GM12878 (cell line): ENCODE results near the gene CPLANE2. TPM values are rescaled to one million over a fixed set of nuclear protein-coding genes. Genes with fewer than 3 reads are reported as not detected.
A peak's percentile ranks its signal among the peaks of the same experiment; 100 is the strongest.

Experiments used
- ATAC-seq: fragments of 200-7000 bp; cut with Tn5 transposase; 3 replicates; pipeline ENCODE4 v1.9.1; 2020; ENCODE audit warnings: mild to moderate bottlenecking, moderate library complexity
- BruUV-seq: library from RNA; stranded (reverse); fragments of 400-500 nt; replicated peaks from 2 replicates; lab custom pipeline; 2021; lab: Mats Ljungman, UMichigan
- CTCF ChIA-PET: fragments of 300-600 bp; sonication (Branson Sonifier 250); formaldehyde crosslinking; extraction: SDS; loops from one replicate; lab custom pipeline; 2021; ENCODE audit warnings: inconsistent platforms; lab: Yijun Ruan, JAX
- POLR2A ChIA-PET: fragments of 350-600 bp; formaldehyde crosslinking; extraction: SDS; loops from one replicate; lab custom pipeline; 2021; ENCODE audit warnings: inconsistent platforms; lab: Charles Lee
- RAD21 ChIA-PET: fragments of 300-600 bp; sonication (Branson Sonifier 250); formaldehyde crosslinking; loops from one replicate; lab custom pipeline; 2023; ENCODE audit warnings: antibody characterized with exemption; ENCODE audit not compliant: unreplicated experiment; lab: Charles Lee
- SMC1A ChIA-PET: fragments of 300-600 bp; sonication (Branson Sonifier 250); formaldehyde crosslinking; loops from one replicate; lab custom pipeline; 2023; ENCODE audit not compliant: unreplicated experiment, uncharacterized antibody; lab: Charles Lee
- DNase-seq: peaks from one replicate; pipeline ENCODE4 v3.0.0-alpha.2; 2011; ENCODE audit warnings: low read depth, low spot score
- FAIRE-seq: peaks from 3 replicates; lab custom pipeline; 2011; peaks lifted over from hg19 to GRCh38; lab: Jason Lieb, UNC
- H2AFZ ChIP-seq: 2 replicates; pipeline ENCODE4 v1.6.0; 2011; ENCODE audit warnings: low read depth, low read length, control low read depth; ENCODE audit not compliant: control insufficient read depth
- H3K27ac ChIP-seq: 2 replicates; pipeline ENCODE4 v1.5.1; 2011; ENCODE audit warnings: control low read depth; ENCODE audit not compliant: control insufficient read depth, insufficient read depth
- H3K27me3 ChIP-seq, 2 experiments: replicated peaks in 1 of 2; 2 replicates each; pipeline versions ENCODE4 v1.6.0 to v1.6.1; 2011; ENCODE audit warnings: low read length in 1 of 2; ENCODE audit not compliant: control insufficient read depth in 2 of 2, insufficient read depth in 2 of 2
- H3K36me3 ChIP-seq, 2 experiments: 2 replicates each; pipeline ENCODE4 v1.5.1; 2011; ENCODE audit warnings: low read length in 1 of 2; ENCODE audit not compliant: control insufficient read depth in 2 of 2, insufficient read depth in 2 of 2
- H3K4me1 ChIP-seq: 2 replicates; pipeline ENCODE4 v1.6.1; 2011; ENCODE audit warnings: mild to moderate bottlenecking, low read length, moderate library complexity, mixed read lengths; ENCODE audit not compliant: control insufficient read depth, insufficient read depth
- H3K4me2 ChIP-seq: 2 replicates; pipeline ENCODE4 v1.6.0; 2011; ENCODE audit warnings: control low read depth; ENCODE audit not compliant: control insufficient read depth, insufficient read depth
- H3K4me3 ChIP-seq: fragments of 200-600 bp; sonication (generic); 2 replicates; pipeline ENCODE4 v1.5.1; 2016
- H3K79me2 ChIP-seq: 2 replicates; pipeline ENCODE4 v1.6.0; 2011; ENCODE audit warnings: low read length; ENCODE audit not compliant: control insufficient read depth, insufficient read depth
- H3K9ac ChIP-seq: 2 replicates; pipeline ENCODE4 v1.8.0; 2011; ENCODE audit warnings: low read length, control low read depth, mixed read lengths; ENCODE audit not compliant: control insufficient read depth, insufficient read depth
- H3K9me3 ChIP-seq: replicated peaks from 3 replicates; pipeline ENCODE4 v1.5.1; 2011; ENCODE audit warnings: mild to moderate bottlenecking, low read length; ENCODE audit not compliant: control insufficient read depth, insufficient read depth
- H4K20me1 ChIP-seq: 2 replicates; pipeline ENCODE4 v1.6.0; 2011; ENCODE audit not compliant: control insufficient read depth, insufficient read depth
- CBX5 ChIP-seq: sonication (generic); IDR thresholded peaks from 2 replicates; pipeline ENCODE4 v1.6.1; 2016; ENCODE audit warnings: low read depth, moderate library complexity, mild to moderate bottlenecking, inconsistent platforms
- PKNOX1 ChIP-seq: fragments of 450-650 bp; IDR thresholded peaks from 2 replicates; pipeline ENCODE4 v1.6.1; 2016; ENCODE audit warnings: mild to moderate bottlenecking
- POLR2AphosphoS5 ChIP-seq: IDR thresholded peaks from 2 replicates; pipeline ENCODE4 v1.6.1; 2011; ENCODE audit warnings: mild to moderate bottlenecking, low read length, inconsistent platforms
- RB1 ChIP-seq: fragments of 450-650 bp; formaldehyde crosslinking; IDR thresholded peaks from 2 replicates; pipeline ENCODE4 v1.6.1; 2017; ENCODE audit warnings: mild to moderate bottlenecking, borderline replicate concordance
- SMAD1 ChIP-seq: fragments of 450-650 bp; IDR thresholded peaks from 2 replicates; pipeline ENCODE4 v1.6.1; 2018; ENCODE audit warnings: mild to moderate bottlenecking, low read depth; ENCODE audit not compliant: partially characterized antibody
- TARDBP ChIP-seq: IDR thresholded peaks from 2 replicates; pipeline ENCODE4 v1.6.1; 2016; ENCODE audit warnings: borderline replicate concordance
- USF2 ChIP-seq: IDR thresholded peaks from 2 replicates; pipeline ENCODE4 v1.6.1; 2011; ENCODE audit warnings: low read depth, low read length, improper control_type of control experiment, borderline replicate concordance
- WGBS: methylation state at CpG from one replicate; pipeline ENCODE4 v1.1.6; 2016; ENCODE audit warnings: low lambda C conversion rate; ENCODE audit not compliant: insufficient replicate concordance, insufficient coverage; ENCODE audit errors: missing lambda C conversion rate; 5-methylcytosine and 5-hydroxymethylcytosine counted together
- in situ Hi-C: fragments of 300-500 bp; cut with MboI; formaldehyde crosslinking; loops from 9 replicates; pipeline ENCODE4 v1.14.3; 2018; ENCODE audit warnings: mixed read lengths
- intact Hi-C: fragments of 100-400 bp; cut with micrococcal nuclease; formaldehyde crosslinking; loops from one replicate; pipeline ENCODE4 v1.14.2; 2022; ENCODE audit not compliant: unreplicated experiment
- polyA plus RNA-seq, 11 experiments: library from polyadenylated mRNA; depleted of rRNA in 4 of 11; unstranded in 6 of 11; stranded (reverse) in 5 of 11; fragments of >200 nt; fragmentation: Nextera tagmentation in 4 of 11; fragmentation: Illumina TruSeq in 1 of 11; extraction: Ambion mirVana in 4 of 11; extraction: Trizol in 1 of 11; gene quantifications; 1 replicate in 1 of 11; 2 replicates in 10 of 11; pipeline versions ENCODE4 v1.2.1 to v1.2.3, GENCODE V29; 2011 to 2016; ENCODE audit warnings: inconsistent platforms in 2 of 11, missing spikeins in 2 of 11, low read depth in 1 of 11
- total RNA-seq, 4 experiments: library from RNA; depleted of rRNA in 3 of 4; stranded (reverse); fragments of >200 nt in 3 of 4; fragmentation: Illumina TruSeq in 1 of 4; extraction: Trizol in 1 of 4; gene quantifications; 2 replicates each; pipeline versions ENCODE4 v1.2.1 to v1.2.3, GENCODE V29; 2013 to 2021

CPLANE2 gene
- total and polyA plus RNA-seq, 10 of the 15 experiments (the other 5 are each of a cell fraction or from before 2014, with no cell fraction given): 0.09 to 4.5 (median 2.3) TPM; not detected in 1

GRCh38 chr1:16250524-16251251 lies 13.7 kb upstream of the CPLANE2 start (continued):
- TF ChIP-seq PKNOX1 (no peak), USF2 (no peak), RB1 (no peak), POLR2AphosphoS5 (no peak)

GRCh38 chr1:16249596-16250241 lies 12.7 kb upstream of the CPLANE2 start:
- Histone ChIP-seq H2AFZ (no peak overlapping the region), H3K9me3 (no peaks in the 10 kb centered on the region), H3K4me1 (peaks cover 22% of the 10 kb centered on the region), H3K4me2 (no peak overlapping the region; the same call in none of the 2 replicates), H3K4me3 (no peak overlapping the region), H4K20me1 (no peaks in the 10 kb centered on the region), H3K79me2 (no peaks in the 10 kb centered on the region), H3K27me3 (no peaks in the 10 kb centered on the region), H3K27ac (peak overlapping the region; percentile 15; the same call in 1 of the 2 replicates), H3K36me3 (peaks cover 14 to 18% of the 10 kb centered on the region in 2 experiments; a peak in 3 of 4 replicates), H3K9ac (no peak overlapping the region)
- WGBS: 45% methylated on average over 3 of the region's 3 CpGs
- POLR2A ChIA-PET: interaction anchor here (1.0 kb wide), 1 partner anchor 100 kb away, joined by 4 read pairs; no protein-coding TSS in a partner anchor
- RAD21 ChIA-PET: interaction anchor here (1.0 to 1.3 kb wide), 2 partner anchors 103 to 171 kb away, joined by 3 to 4 read pairs; partner anchors contain the start of gene FBXO42
- in situ Hi-C loops: no loop called here
- DNase-seq (no peak), FAIRE-seq (no peak), ATAC-seq (peak; percentile 26; the same call in 2 of the 3 replicates)
- intact Hi-C loops: loop anchor here (5.0 kb wide), 1 partner anchor 113 kb away; no protein-coding TSS in a partner anchor
- TF ChIP-seq CBX5 (no peak), PKNOX1 (peak; percentile 39; the same call in 1 of the 2 replicates), SMAD1 (peak; percentile 74), TARDBP (no peak)
- CTCF ChIA-PET: interaction anchor here (1.5 to 3.4 kb wide), 3 partner anchors 62 to 170 kb away, joined by 4 to 27 read pairs (median 20); no protein-coding TSS in a partner anchor
- TSS peak; percentile 15 for BruUV-seq
- SMC1A ChIA-PET: interaction anchor here (0.6 to 3.1 kb wide), 5 partner anchors 15 to 274 kb away, joined by 3 to 16 read pairs (median 3); no protein-coding TSS in a partner anchor
